Measurements from ENCODE around the gene MEN1. TPM values are rescaled to one million over a fixed set of nuclear protein-coding genes. Genes with fewer than 3 reads are reported as not detected.
A peak's percentile ranks its signal among the peaks of the same experiment; 100 is the strongest.

Gene MEN1
- total RNA-seq, 1 donor from 2014 or later = 29.2 TPM

DNA sequence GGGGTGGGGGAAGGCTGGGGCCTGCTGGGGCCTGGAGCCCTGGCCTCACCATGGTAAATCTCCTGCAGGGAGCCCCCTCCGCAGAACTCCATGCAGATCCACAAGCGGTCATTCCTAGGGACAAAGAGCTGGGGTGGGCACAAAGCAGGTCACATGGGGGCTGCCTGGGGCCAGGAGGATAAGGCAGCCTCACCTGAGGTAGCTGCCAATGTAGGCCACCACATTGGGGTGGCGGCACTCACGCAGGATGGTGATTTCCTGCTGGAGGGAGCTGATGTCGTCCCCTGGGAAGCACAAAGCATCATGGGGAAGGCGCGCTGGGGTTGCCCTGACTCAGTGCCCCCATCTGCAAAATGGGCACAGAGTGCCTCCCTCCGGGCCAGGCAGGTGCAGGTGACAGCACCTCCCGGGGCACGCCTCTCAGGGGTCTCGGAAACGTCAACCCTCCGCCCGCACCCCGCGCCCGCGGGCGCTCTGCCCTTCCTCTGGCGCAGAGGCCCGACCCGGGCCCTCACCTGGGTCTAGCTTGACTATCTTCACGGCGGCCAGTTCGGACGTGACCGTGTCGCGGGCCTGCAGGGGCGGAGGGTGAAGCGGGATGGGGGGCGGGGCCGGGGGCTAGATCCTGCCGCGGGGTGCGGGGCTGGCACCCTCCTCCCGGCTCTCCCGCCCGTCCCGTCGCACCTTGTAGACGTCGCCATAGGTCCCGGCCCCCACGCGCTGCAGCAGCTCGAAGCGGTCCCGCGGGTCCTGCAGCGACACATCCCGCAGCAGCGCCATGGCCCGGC is 7.8 kb downstream of the MEN1 start:
- Mint-ChIP-seq H3K4me1 (ENCODE audit: unreplicated experiment) (peaks cover 19% of the 10 kb centered on the region), H3K27me3 (ENCODE audit: unreplicated experiment) (no peaks in the 10 kb centered on the region), H3K36me3 (ENCODE audit: unreplicated experiment) (peaks cover 13% of the 10 kb centered on the region), H3K27ac (ENCODE audit: unreplicated experiment) (no peak overlapping the region), H3K4me3 (ENCODE audit: unreplicated experiment) (peak overlapping the region; percentile 56), H3K9me3 (ENCODE audit: unreplicated experiment) (no peaks in the 10 kb centered on the region)
- TF ChIP-seq CTCF (IDR thresholded peaks at IDR 0.05) = no peak
- DNase-seq (ENCODE audit: extremely low spot score, unreplicated experiment) = no peak

- peak overlapping the region; percentile 56 for H3K4me3 Mint-ChIP-seq (ENCODE audit: unreplicated experiment)
- DNase-seq (ENCODE audit: extremely low spot score, unreplicated experiment) = no peak
- peak overlapping the region; percentile 62 for H3K27ac Mint-ChIP-seq (ENCODE audit: unreplicated experiment)
- no peak for TF ChIP-seq CTCF (IDR thresholded peaks at IDR 0.05)
- H3K27me3 Mint-ChIP-seq (ENCODE audit: unreplicated experiment) = no peaks in the 10 kb centered on the region
- H3K36me3 Mint-ChIP-seq (ENCODE audit: unreplicated experiment) = peaks cover 11% of the 10 kb centered on the region
- no peaks in the 10 kb centered on the region for H3K9me3 Mint-ChIP-seq (ENCODE audit: unreplicated experiment)
- peaks cover 19% of the 10 kb centered on the region for H3K4me1 Mint-ChIP-seq (ENCODE audit: unreplicated experiment)
Observed at GRCh38 chr11:64801561-64802369, 8.6 kb downstream of the MEN1 start.

GRCh38 chr11:64801158-64801464 is 9.2 kb downstream of the MEN1 start:
- peak overlapping the region; percentile 56 for H3K4me3 Mint-ChIP-seq (ENCODE audit: unreplicated experiment)

DNA sequence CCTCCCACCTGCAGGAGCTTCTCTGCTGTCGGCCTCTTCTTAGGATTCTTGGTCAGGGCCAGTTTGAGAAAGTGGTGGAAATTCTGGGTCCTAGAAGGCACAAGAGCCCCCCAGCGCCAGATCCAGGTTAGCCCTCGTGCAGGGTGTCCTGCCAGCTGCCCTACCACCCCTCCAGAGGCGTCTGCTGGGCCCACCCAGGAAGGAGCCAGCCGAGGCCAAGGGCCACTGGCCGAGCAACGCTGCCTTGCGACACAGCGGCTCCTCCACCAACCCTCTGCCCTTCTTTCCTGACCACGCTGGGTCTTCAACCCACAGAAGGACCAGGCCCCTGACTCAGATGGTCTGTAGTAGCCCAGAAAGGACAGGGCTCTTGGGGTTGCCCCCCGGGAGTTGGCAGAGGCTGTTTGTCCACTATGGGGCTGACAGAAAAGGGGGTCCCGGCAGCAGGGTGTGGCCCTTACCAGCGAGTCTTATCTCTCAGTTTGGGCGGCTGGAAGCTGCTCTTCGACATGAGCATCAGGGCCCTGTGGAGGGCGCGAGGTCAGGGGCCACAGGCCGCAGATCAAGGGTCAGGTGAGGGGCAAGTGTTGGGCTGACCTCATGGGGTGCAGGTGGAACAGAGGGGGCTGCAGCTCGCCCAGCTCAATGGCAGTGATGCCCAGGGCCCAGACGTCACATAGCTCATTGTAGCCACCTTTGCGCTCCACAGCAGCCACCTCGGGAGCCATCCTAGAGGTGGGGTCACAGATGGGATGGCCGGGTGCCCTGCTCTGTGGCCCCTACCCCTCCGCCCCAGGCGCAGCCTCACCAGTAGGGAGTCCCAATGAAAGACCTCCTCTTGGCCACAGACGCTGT is 9.8 kb downstream of the MEN1 start:
- no peak for TF ChIP-seq CTCF (IDR thresholded peaks at IDR 0.05)
- Mint-ChIP-seq H3K9me3 (ENCODE audit: unreplicated experiment) (no peaks in the 10 kb centered on the region), H3K36me3 (ENCODE audit: unreplicated experiment) (peaks cover 3% of the 10 kb centered on the region), H3K27me3 (ENCODE audit: unreplicated experiment) (no peaks in the 10 kb centered on the region), H3K27ac (ENCODE audit: unreplicated experiment) (no peak overlapping the region), H3K4me3 (ENCODE audit: unreplicated experiment) (no peak overlapping the region), H3K4me1 (ENCODE audit: unreplicated experiment) (peaks cover 19% of the 10 kb centered on the region)
- DNase-seq (ENCODE audit: extremely low spot score, unreplicated experiment) = no peak

More at GRCh38 chr11:64801158-64801464, 9.2 kb downstream of the MEN1 start:
- Mint-ChIP-seq H3K27ac (ENCODE audit: unreplicated experiment) (no peak overlapping the region), H3K36me3 (ENCODE audit: unreplicated experiment) (peaks cover 7% of the 10 kb centered on the region), H3K4me1 (ENCODE audit: unreplicated experiment) (peaks cover 19% of the 10 kb centered on the region), H3K27me3 (ENCODE audit: unreplicated experiment) (no peaks in the 10 kb centered on the region), H3K9me3 (ENCODE audit: unreplicated experiment) (no peaks in the 10 kb centered on the region)
- no peak for DNase-seq (ENCODE audit: extremely low spot score, unreplicated experiment)
- no peak for TF ChIP-seq CTCF (IDR thresholded peaks at IDR 0.05)

All from osteocyte (in vitro differentiated cells).